ENCODE data around the gene OTOA.
A peak's percentile ranks its signal among the peaks of the same experiment; 100 is the strongest.
"Not testable (repeated sequence)": the region's sequence is repeated elsewhere in the genome, so short reads cannot be mapped to it uniquely, and the experiment has no call there.

The OTOA gene

GRCh38 chr16:21683184-21683583 lies 19.4 kb downstream of the OTOA start:
- DNase-seq: no peak

DNA sequence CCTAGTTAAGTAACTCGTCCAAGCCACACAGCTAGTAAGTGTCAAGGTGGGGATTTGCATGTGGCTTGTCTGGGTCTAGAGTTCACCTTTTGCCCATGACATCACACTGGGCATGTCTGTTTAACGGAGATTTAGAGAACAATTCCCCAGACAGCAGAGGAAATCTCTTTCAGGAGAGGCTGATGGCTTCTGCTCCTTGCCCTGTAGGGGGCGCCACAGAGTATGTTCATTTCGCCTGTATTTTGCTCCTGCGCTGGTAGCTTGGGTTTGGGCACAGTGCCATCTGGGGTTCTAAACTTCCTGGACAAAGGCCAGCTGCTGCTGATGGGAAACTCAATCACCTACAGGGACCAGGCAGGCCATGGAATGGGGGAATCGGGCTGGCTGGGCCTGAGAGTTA lies 20.4 kb downstream of the OTOA start:
- DNase-seq: peak; percentile 27

GRCh38 chr16:21685034-21685455 lies 21.3 kb downstream of the OTOA start:
- no peak for DNase-seq

GRCh38 chr16:21689107-21689506 lies 25.3 kb downstream of the OTOA start:
- DNase-seq: no peak

- not testable (repeated sequence) for DNase-seq
Measured at GRCh38 chr16:21690967-21691366, 27.2 kb downstream of the OTOA start.

DNA sequence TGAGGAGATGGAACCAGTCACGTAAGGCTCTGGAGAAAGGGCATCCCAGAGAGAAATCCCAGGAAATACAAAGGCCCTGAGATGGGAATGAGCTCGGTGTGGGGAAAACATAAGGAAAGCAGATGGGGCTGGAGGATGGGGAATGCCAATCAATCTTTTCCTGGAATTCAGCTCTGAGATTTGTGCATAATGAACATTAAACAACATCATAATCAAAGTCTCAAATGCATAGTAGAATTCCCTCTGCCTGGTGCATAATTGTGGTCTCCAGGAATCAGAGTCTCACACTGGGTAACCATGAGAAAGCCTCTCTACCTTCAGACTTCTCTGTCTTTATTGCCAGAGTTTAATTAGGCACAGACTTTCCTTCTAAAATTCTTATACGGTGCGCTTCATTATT lies 30.8 kb downstream of the OTOA start:
- no peak for DNase-seq

- no peak for DNase-seq
Measured at GRCh38 chr16:21697032-21697431, 33.3 kb downstream of the OTOA start.

- DNase-seq: no peak
Measured at GRCh38 chr16:21698169-21699032, 34.6 kb downstream of the OTOA start.

- DNase-seq: no peak
Measured at GRCh38 chr16:21701271-21701670, 37.5 kb downstream of the OTOA start.

GRCh38 chr16:21702276-21702675 lies 38.5 kb downstream of the OTOA start:
- DNase-seq: no peak

DNA sequence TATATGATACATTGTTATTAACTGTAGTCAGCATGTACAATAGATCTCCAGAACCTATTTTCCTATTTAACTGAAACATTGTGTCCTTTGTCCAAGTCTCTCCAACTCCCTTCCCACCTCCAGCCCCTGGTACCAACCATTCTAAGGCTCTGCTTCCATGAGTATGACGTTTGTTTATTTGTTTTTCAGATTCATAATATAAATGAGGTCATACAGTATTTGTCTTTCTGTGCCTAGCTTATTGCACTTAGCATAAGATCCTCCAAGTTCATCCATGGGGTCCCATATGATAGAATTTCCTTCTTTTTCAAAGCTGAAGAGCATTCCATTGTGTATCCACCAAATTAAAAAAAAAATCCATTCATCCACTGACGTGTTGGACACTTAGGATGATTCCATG lies 39.4 kb downstream of the OTOA start:
- no peak for DNase-seq

DNA sequence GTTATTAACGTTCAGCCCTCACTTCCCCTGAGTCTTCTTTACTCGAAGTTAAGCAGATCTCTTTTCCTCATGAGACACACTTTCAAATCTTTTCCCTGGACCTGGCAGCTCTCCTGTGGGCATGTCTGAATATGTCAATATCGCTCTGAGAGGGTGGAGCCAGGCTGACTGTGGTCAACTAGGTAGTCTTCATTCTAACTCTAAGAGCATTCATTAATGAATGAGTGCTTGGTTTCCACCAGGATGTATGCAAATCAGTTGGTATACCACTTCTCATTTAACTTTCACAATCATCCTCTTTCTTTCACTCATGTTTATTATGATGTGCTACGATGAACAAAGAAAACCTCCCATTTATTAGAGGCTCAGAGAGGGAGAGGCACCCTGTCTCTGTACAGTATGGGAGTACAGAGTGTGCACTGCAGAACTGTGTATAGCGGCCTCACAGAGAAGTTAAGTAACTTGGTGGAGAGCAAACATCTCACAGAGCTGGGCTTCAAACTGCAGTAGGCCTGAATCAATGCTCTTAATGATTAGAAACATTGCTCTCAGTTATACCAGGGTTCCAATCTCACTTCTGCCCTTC lies 39.9 kb downstream of the OTOA start:
- DNase-seq: no peak

DNA sequence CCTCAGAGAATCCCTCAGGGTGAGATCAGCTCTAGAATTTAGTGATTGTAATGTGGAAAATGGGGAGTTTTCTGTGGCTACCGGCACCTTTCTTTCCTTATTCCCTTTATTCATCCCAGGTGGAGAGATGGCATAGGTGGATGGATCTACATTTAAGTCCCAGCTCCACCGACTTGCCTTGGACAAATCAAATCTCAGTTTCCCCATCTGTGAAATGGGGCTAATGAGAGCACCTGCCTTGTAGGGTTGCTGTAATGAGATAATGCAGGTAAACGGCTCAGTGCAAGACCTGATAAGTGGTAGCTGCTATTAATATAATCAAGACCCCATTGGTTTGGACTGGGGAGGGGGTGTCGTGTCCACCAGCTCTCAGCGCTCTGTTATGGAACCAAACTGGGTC lies 40.5 kb downstream of the OTOA start:
- DNase-seq: no peak

GRCh38 chr16:21704733-21705132 lies 41.0 kb downstream of the OTOA start:
- DNase-seq: no peak

DNA sequence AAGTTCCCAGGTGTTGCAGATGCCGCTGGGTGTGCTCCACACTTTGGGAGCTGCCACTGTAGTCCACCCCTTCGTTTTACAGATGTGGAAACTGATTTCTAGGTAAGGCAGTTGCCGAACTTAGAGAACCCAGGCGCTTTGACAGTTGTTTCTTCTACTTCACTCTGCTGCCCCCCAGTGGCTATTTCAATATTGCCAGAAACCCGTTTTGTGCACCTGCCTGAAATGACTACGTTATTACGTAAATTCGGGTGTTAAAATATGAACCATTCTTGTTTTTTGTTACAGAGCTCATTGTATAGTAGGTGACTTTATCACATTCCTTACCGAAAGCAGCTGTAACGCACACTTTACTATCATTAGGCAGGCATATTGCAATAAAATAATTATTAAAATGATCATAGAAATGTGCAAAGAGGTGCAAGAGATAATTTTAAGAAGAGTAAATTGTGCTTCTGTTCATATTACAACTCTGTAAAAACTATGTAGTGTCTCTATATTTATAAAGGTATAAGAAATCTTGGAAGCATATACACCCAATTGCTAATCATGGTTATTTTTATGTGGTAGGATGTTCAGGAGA lies 44.9 kb downstream of the OTOA start:
- DNase-seq: peak; percentile 91

DNA sequence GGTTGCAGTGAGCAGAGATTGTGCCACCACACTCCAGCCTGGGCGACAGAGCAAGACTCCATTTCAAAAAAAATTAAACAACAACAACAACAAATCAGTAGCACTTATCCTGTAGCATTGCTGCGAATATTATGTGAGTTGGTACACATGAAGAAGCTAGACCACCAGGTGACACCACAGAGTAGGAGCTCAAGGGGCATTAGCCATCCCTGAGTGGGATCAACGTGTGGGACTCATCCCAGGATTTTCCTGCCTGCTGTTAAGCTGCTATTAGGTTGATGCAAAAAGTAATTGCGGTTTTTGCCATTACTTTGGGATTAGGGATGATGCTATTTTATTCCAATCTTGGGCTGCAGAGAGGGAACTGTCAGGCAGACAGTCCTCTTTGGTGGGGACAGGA lies 47.2 kb downstream of the OTOA start:
- no peak for DNase-seq

DNA sequence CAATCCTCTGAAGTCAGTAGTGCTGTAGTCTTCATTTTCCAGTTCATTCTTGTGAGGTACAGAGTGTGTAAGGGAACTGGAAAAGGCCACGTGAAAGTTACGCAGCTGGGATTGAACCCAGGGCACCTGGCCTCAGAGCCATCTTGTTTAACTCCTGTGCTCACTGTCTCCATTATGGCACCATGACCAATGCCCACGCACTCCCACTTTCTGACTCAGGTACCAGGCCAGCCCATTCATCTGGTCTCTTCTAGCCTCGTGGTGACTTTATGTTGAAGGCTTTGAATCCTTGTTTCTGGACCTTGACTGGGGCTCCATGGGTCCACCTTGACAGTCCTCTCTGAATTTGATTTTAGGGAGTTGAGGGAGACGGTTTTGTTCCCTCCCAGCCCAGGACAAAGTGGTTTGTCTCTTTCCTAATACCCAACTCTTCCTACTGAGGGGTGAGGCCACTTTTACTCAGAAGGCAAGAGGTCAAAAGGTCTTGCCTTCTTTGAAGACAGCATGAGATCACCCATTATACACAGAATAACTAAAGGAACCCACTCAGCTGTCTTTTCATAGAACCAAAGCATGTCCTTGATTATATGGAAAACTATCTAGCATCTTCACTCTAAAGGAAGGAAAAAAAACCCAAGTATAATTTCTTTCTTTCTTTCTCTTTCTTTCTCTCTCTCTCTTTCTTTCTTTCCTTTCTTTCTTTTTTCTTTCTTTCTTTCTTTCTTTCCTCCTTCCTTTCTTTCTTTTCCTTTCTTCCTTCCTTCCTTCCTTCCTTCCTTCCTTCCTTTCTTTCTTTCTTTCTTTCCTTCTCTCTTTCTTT lies 50.0 kb downstream of the OTOA start:
- no peak for DNase-seq

GRCh38 chr16:21714369-21714618 lies 50.5 kb downstream of the OTOA start:
- DNase-seq: not testable (repeated sequence)

- no peak for DNase-seq
Measured at GRCh38 chr16:21717608-21718007, 53.8 kb downstream of the OTOA start.

GRCh38 chr16:21719283-21719682 lies 55.5 kb downstream of the OTOA start:
- DNase-seq: no peak

GRCh38 chr16:21720533-21720932 lies 56.8 kb downstream of the OTOA start:
- no peak for DNase-seq

- DNase-seq: no peak
Measured at GRCh38 chr16:21722771-21723455, 59.1 kb downstream of the OTOA start.

DNA sequence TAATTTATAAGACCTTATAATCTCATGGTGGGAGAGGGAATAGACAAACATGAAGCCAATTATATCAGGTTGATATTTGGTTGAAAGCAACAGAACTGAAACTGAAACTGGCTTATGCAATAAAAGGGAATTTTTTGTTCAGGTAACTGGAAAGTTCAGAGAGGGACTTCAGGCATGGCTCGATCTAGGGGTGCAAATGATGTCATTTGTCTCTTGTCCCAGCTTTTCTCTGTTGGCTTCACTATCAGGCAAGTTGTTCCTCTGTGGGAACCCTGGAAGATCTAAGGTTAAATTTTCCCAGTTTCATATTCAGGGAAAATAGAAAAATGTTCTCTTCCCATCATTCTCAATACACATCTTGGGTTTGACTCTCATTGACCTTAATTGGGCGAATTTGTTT lies 59.8 kb downstream of the OTOA start:
- no peak for DNase-seq

All from stimulated activated CD4-positive, alpha-beta T cell treated with anti-CD3 and anti-CD28 coated beads, Interleukin-4, amount 100 ng/mL, for 24 hours (primary cell).